Endothelial cell of umbilical vein (primary cell): ENCODE data around the gene G6PC2. TPM values are rescaled to one million over a fixed set of nuclear protein-coding genes. Genes with fewer than 3 reads are reported as not detected.

Experiments
- BruUV-seq: library from RNA; stranded (reverse); fragments of 400-500 nt; replicated peaks from 2 replicates; lab custom pipeline; 2021; lab: Mats Ljungman, UMichigan
- CTCF ChIA-PET: fragments of 300-600, 350-600 bp; sonication (Branson Sonifier 250); formaldehyde crosslinking; loops from one replicate; lab custom pipeline; 2021; ENCODE audit warnings: antibody characterized with exemption, inconsistent platforms; lab: Charles Lee
- POLR2A ChIA-PET: fragments of 300-600, 350-600 bp; sonication (Branson Sonifier 250); formaldehyde crosslinking; loops from one replicate; lab custom pipeline; 2021; ENCODE audit warnings: antibody characterized with exemption, inconsistent platforms; lab: Charles Lee
- DNase-seq: peaks from one replicate; pipeline ENCODE4 v3.0.0-alpha.2; 2011; ENCODE audit warnings: low read depth, low spot score
- FAIRE-seq: peaks from 2 replicates; lab custom pipeline; 2011; peaks lifted over from hg19 to GRCh38; lab: Jason Lieb, UNC
- H2AFZ ChIP-seq: 2 replicates; pipeline ENCODE4 v1.6.0; 2012; ENCODE audit warnings: low read depth, low read length, control low read depth, inconsistent platforms
- H3K27ac ChIP-seq: 2 replicates; pipeline ENCODE4 v1.5.1; 2011; ENCODE audit warnings: low read depth, mild to moderate bottlenecking, control low read depth, low read length, moderate library complexity; ENCODE audit not compliant: insufficient read depth
- H3K27me3 ChIP-seq, 2 experiments: 2 replicates each; pipeline versions ENCODE4 v1.6.0 to v1.6.1; 2011; ENCODE audit warnings: low read length in 2 of 2, mixed read lengths in 1 of 2; ENCODE audit not compliant: control insufficient read depth in 2 of 2, insufficient read depth in 2 of 2
- H3K36me3 ChIP-seq, 2 experiments: 2 replicates in 1 of 2; 3 replicates in 1 of 2; pipeline ENCODE4 v1.5.1; 2011; ENCODE audit warnings: low read length in 2 of 2, mild to moderate bottlenecking in 1 of 2, moderate library complexity in 1 of 2; ENCODE audit not compliant: control insufficient read depth in 2 of 2, insufficient read depth in 2 of 2; ENCODE audit errors: extremely low read depth in 1 of 2
- H3K4me1 ChIP-seq: 3 replicates; pipeline ENCODE4 v1.5.1; 2011; ENCODE audit warnings: mild to moderate bottlenecking, low read length; ENCODE audit not compliant: control insufficient read depth, insufficient read depth; ENCODE audit errors: extremely low read depth
- H3K4me2 ChIP-seq: 2 replicates; pipeline ENCODE4 v1.6.1; 2011; ENCODE audit warnings: low read length, control low read depth, mixed read lengths; ENCODE audit not compliant: insufficient read depth
- H3K4me3 ChIP-seq, 3 experiments: fragments of 200-600 bp in 1 of 3; sonication (generic), shearing (Covaris generic) in 1 of 3; replicated peaks in 1 of 3; 2 replicates each; pipeline ENCODE4 v1.5.1; 2011 to 2016; ENCODE audit warnings: control low read depth in 3 of 3, low read length in 3 of 3, mild to moderate bottlenecking in 2 of 3, inconsistent platforms in 1 of 3, low read depth in 1 of 3, moderate library complexity in 1 of 3; ENCODE audit not compliant: insufficient read depth in 1 of 3
- H3K79me2 ChIP-seq: 2 replicates; pipeline ENCODE4 v1.6.0; 2012; ENCODE audit warnings: low read length, inconsistent platforms; ENCODE audit not compliant: control insufficient read depth, insufficient read depth
- H3K9ac ChIP-seq: replicated peaks from 2 replicates; pipeline ENCODE3; 2011; ENCODE audit warnings: low read length, control low read depth; ENCODE audit not compliant: insufficient read depth; ENCODE audit errors: extremely low read depth
- H3K9me1 ChIP-seq: replicated peaks from 3 replicates; pipeline ENCODE4 v1.6.0; 2011; ENCODE audit warnings: mild to moderate bottlenecking, low read length; ENCODE audit not compliant: control insufficient read depth, insufficient read depth; ENCODE audit errors: extremely low read depth
- H3K9me3 ChIP-seq: replicated peaks from 2 replicates; pipeline ENCODE4 v1.5.1; 2012; ENCODE audit warnings: low read length, inconsistent platforms; ENCODE audit not compliant: control insufficient read depth, insufficient read depth
- H4K20me1 ChIP-seq: replicated peaks from 2 replicates; pipeline ENCODE3; 2011; ENCODE audit warnings: mild to moderate bottlenecking, low read length; ENCODE audit not compliant: control insufficient read depth, insufficient read depth; ENCODE audit errors: extremely low read depth
- FOS ChIP-seq: IDR thresholded peaks from 2 replicates; pipeline ENCODE4 v1.6.1; 2011; ENCODE audit warnings: mild to moderate bottlenecking, low read length, moderate library complexity, borderline replicate concordance; ENCODE audit not compliant: insufficient read depth
- GATA2 ChIP-seq: IDR thresholded peaks from 2 replicates; pipeline ENCODE4 v1.7.0; 2011; ENCODE audit warnings: low read depth, mild to moderate bottlenecking, moderate library complexity, mixed read lengths, low read length; ENCODE audit not compliant: insufficient read length, insufficient read depth
- JUN ChIP-seq: IDR thresholded peaks from 2 replicates; pipeline ENCODE4 v1.6.1; 2011; ENCODE audit warnings: borderline replicate concordance, low read depth; ENCODE audit not compliant: insufficient read length, insufficient read depth
- dilution Hi-C: fragments of 300-500 bp; cut with MboI; formaldehyde crosslinking; loops from one replicate; pipeline ENCODE4 v1.15.0; 2019; ENCODE audit warnings: low sequenced_read_pairs; ENCODE audit not compliant: extremely low pct_ligation_motif_present
- intact Hi-C: fragments of 100-400 bp; cut with micrococcal nuclease; formaldehyde crosslinking; loops from one replicate; pipeline ENCODE4 v1.10.0; 2022
- polyA plus RNA-seq, 4 experiments: library from polyadenylated mRNA; depleted of rRNA in 3 of 4; stranded (reverse) in 3 of 4; unstranded in 1 of 4; fragments of >200 nt; gene quantifications; 2 replicates each; pipeline versions ENCODE4 v1.2.1 to v1.2.3, GENCODE V29; 2011 to 2012; ENCODE audit warnings: missing spikeins in 1 of 4
- total RNA-seq: library from RNA; stranded (reverse); gene quantifications from 2 replicates; pipeline ENCODE4 v1.2.3, GENCODE V29; 2021
- TF ChIP-seq, protein P1 (sequence below): IDR thresholded peaks from 2 replicates; pipeline ENCODE4 v1.6.1; 2011; ENCODE audit not compliant: insufficient read depth, insufficient read length
- TF ChIP-seq, protein P2 (sequence below), 2 donors: IDR thresholded peaks; 1 replicate in 1 of 2; 2 replicates in 1 of 2; pipeline ENCODE4 v1.5.1; 2011; ENCODE audit warnings: low read length in 2 of 2, mild to moderate bottlenecking in 2 of 2, moderate library complexity in 2 of 2, control low read depth in 1 of 2, inconsistent platforms in 1 of 2, low read depth in 1 of 2; ENCODE audit not compliant: insufficient read depth in 1 of 2; ENCODE audit errors: extremely low read depth in 1 of 2

G6PC2 gene
- total and polyA plus RNA-seq, 2 donors (not counting 3 experiments of a cell fraction or from before 2014, with no cell fraction given): not detected

DNA sequence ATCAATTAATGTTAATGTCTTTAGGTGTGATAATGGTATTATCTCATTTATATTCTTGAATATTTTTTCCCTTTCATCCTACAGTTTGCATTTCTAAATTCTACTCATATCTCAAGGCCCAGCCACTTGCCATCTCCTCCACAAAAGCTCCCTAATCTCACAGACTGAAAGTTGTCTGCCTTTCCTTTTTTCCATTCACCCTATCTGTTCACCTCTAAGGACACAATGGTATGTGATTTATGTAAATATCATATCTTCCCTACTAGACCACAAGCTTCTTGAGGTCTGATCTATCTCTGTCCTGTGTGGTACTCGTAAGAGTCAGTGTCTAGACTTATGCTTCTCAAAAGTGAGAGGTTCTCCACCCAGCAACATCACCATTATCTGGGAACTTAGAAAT is 7.0 kb upstream of the G6PC2 start:
- Histone ChIP-seq H3K27me3 (peaks cover 0 to 8% of the 10 kb centered on the region in 2 experiments), H3K36me3 (no peaks in the 10 kb centered on the region), H3K27ac (no peak overlapping the region), H3K9ac (no peak overlapping the region), H4K20me1 (no peaks in the 10 kb centered on the region), H3K4me2 (no peak overlapping the region), H3K4me1 (peaks cover 10% of the 10 kb centered on the region), H3K9me1 (no peaks in the 10 kb centered on the region), H3K9me3 (no peaks in the 10 kb centered on the region), H3K4me3 (no peak overlapping the region), H2AFZ (no peak overlapping the region), H3K79me2 (peaks cover 10% of the 10 kb centered on the region)
- dilution Hi-C loops: no loop called here
- BruUV-seq: no TSS peak
- FAIRE-seq (no peak), DNase-seq (no peak)
- intact Hi-C loops: no loop called here
- TF ChIP-seq JUN: no peak
- TF ChIP-seq, protein P1, sequence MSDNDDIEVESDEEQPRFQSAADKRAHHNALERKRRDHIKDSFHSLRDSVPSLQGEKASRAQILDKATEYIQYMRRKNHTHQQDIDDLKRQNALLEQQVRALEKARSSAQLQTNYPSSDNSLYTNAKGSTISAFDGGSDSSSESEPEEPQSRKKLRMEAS: no peak
- ChIA-PET CTCF (no interaction called here), POLR2A (no interaction called here)

DNA sequence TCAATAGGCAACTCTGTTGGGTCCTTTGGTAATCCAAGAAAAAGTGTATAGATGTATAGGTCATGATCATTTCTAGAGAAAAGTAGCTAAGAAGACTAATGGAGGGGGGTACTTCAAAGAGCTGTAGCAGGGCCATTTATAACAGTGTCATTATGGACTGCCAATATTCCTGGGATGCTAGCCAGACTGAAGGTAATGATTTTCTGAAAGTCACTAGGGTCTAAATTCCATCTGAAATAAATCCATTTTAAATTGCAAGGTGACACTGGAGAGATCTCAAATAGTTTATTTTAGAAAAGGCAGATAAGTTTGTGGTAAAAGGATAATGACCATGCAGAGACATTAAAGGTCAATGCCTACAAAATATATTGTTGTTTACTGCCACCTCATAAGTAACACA is 6.4 kb upstream of the G6PC2 start:
- H3K36me3 ChIP-seq: no peaks in the 10 kb centered on the region
- TF ChIP-seq GATA2 (no peak), FOS (no peak)
- TF ChIP-seq, protein P2, sequence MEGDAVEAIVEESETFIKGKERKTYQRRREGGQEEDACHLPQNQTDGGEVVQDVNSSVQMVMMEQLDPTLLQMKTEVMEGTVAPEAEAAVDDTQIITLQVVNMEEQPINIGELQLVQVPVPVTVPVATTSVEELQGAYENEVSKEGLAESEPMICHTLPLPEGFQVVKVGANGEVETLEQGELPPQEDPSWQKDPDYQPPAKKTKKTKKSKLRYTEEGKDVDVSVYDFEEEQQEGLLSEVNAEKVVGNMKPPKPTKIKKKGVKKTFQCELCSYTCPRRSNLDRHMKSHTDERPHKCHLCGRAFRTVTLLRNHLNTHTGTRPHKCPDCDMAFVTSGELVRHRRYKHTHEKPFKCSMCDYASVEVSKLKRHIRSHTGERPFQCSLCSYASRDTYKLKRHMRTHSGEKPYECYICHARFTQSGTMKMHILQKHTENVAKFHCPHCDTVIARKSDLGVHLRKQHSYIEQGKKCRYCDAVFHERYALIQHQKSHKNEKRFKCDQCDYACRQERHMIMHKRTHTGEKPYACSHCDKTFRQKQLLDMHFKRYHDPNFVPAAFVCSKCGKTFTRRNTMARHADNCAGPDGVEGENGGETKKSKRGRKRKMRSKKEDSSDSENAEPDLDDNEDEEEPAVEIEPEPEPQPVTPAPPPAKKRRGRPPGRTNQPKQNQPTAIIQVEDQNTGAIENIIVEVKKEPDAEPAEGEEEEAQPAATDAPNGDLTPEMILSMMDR (IDR thresholded peaks at IDR 0.05; ENCODE audit: extremely low read depth in 1 of 2, insufficient read depth in 1 of 2, low read depth in 1 of 2, low read length in 2 of 2): no peak
- H3K4me3 ChIP-seq: no peak overlapping the region
- POLR2A ChIA-PET: no interaction called here
- FAIRE-seq: no peak
- H3K27me3 ChIP-seq: peaks cover 0 to 8% of the 10 kb centered on the region in 2 experiments
- no peak overlapping the region for H3K4me2 ChIP-seq
- no peaks in the 10 kb centered on the region for H3K9me3 ChIP-seq
- no peaks in the 10 kb centered on the region for H3K9me1 ChIP-seq
- no TSS peak for BruUV-seq
- intact Hi-C loops: no loop called here
- H4K20me1 ChIP-seq: no peaks in the 10 kb centered on the region
- dilution Hi-C loops: no loop called here
- H3K4me1 ChIP-seq: peaks cover 4% of the 10 kb centered on the region
- no peak overlapping the region for H3K9ac ChIP-seq
- H2AFZ ChIP-seq: no peak overlapping the region
- peaks cover 4% of the 10 kb centered on the region for H3K79me2 ChIP-seq
- no peak for DNase-seq
- H3K27ac ChIP-seq: no peak overlapping the region
- CTCF ChIA-PET: no interaction called here
